Lower leg skin (tissue), 4 donors: ENCODE measurements around the gene FAM90A1. TPM values are rescaled to one million over a fixed set of nuclear protein-coding genes. Genes with fewer than 3 reads are reported as not detected.
A peak's percentile ranks its signal among the peaks of the same experiment; 100 is the strongest.
"Not testable (repeated sequence)": the region's sequence is repeated elsewhere in the genome, so short reads cannot be mapped to it uniquely, and the experiment has no call there.

Source experiments
- DNase-seq, 2 donors: peaks; one replicate each; pipeline ENCODE4 v3.0.0-alpha.2; 2019; ENCODE audit warnings: low spot score in 2 of 2
- H3K4me3 ChIP-seq: fragments of 200-600 bp; sonication (generic); 2 replicates; pipeline ENCODE4 v1.5.1; 2017; ENCODE audit warnings: mild to moderate bottlenecking, low read depth; ENCODE audit not compliant: poor library complexity, severe bottlenecking
- WGBS, 2 donors: methylation state at CpG; one replicate each; pipeline ENCODE4 v1.1.5; 2018; 5-methylcytosine and 5-hydroxymethylcytosine counted together
- intact Hi-C: fragments of 100-400 bp; cut with DNase I; formaldehyde crosslinking; loops from one replicate; pipeline ENCODE4 v1.15.0; 2023; ENCODE audit warnings: low total_unique reads
- total RNA-seq, 4 donors: library from RNA; depleted of rRNA; stranded (reverse); fragments of >200 nt; gene quantifications; one replicate each; pipeline ENCODE4 v1.1.0, GENCODE V29; 2016

The FAM90A1 gene, protein sequence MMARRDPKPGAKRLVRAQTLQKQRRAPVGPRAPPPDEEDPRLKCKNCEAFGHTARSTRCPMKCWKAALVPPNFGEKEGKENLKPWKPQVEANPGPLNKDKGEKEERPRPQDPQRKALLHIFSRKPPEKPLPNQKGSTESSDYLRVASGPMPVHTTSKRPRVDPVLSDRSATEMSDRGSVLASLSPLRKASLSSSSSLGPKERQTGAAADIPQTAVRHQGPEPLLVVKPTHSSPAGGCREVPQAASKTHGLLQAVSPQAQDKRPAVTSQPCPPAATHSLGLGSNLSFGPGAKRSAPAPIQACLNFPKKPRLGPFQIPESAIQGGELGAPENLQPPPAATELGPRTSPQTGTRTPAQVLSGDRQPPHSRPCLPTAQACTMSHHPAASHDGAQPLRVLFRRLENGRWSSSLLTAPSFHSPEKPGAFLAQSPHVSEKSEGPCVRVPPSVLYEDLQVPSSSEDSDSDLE
- total RNA-seq = under 1 TPM in 2 of 4 donors, not detected in 2; 0.10 to 0.23 TPM

DNA sequence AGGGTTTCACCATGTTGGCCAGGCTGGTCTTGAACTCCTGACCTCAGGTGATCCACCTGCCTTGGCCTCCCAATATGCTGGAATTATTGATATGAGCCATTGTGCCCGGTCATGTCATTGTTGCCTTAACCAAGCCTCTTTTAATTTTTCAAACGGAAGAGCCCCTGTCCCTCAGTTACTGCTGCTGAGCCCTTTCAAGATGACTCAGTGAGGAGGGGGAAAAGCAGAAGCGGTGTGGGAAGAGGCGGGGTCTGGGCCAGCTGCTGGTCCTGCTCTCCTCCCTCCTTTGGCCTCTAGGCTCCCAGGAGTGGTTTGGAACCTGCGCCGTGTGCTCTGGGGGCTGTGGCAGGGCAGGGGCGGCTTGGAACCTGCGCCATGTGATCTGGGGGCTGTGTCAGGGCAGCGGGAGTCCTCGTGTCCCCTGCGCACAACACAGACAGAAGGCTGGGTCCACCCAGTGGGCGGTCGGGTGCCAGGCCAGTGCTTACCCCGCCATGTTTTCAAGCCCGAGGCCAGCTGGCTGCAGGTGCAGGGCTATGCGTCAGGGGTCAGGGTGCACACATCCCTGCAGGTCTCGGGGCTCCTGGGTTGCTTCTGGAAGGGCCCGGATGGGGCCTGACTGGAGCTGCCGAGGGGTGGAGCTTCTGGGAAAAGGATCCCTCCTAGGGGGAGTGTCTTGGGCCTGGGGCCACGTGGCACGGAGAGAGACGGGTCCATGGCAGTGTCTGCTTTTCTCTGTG lies at the start of gene FAM90A1:
TSS of gene FAM90A1 (minus strand) at position 627 of the 740 bp plus-strand sequence. CDS start 2,786 bp downstream, outside the sequence.
- 19 to 72% methylated on average over 18 to 20 of the region's 22 CpGs for WGBS, 2 donors
- intact Hi-C loops, H3K4me3 ChIP-seq: not testable (repeated sequence)
- peak in 1 of 2 donors; percentile 75 for DNase-seq

DNA sequence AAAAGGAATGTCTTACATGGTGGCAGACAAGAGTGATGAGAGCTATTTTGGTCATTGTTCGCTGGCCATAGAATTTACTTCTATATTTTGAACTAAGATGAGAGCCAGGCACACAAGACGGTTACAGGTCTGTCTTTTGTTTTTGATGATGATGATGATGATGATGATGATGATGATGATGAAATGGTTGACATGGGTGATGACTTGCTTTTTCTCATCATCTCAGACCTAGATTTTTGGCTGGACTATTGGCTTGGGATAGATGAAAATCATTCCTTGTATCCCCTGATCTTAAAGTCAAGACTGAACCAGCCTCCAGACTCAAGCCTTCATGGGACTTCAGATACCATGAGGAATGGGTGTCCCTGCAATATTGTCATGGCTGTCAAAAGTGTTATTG lies 49.0 kb upstream of the FAM90A1 start:
- intact Hi-C loops, H3K4me3 ChIP-seq, DNase-seq: not testable (repeated sequence)
- 83 to 91% methylated on average over 2 of the region's 2 CpGs for WGBS, 2 donors

DNA sequence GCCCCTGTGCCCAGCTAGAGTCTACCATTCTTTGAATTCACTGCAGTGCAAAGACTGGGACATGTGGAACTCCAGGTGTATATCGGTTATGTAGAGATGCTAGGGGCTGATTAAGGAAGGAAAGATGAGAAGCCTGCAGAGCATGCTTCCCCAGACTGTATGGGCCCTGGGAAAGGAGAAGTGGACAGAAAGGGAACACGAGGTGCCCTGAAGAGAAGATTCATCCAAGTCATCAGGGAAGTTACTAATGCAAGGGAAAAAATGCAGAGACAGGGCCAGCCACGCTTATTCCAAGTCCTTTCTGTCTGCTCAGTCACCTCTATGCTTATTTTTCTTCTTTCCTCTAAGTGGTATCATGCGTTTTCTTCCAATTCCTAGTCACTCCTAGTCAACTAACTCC lies 39.3 kb upstream of the FAM90A1 start:
- intact Hi-C loops, H3K4me3 ChIP-seq: not testable (repeated sequence)
- peak in 1 of 2 donors; percentile 16 for DNase-seq
- 66 to 77% methylated on average over 4 of the region's 4 CpGs for WGBS, 2 donors

DNA sequence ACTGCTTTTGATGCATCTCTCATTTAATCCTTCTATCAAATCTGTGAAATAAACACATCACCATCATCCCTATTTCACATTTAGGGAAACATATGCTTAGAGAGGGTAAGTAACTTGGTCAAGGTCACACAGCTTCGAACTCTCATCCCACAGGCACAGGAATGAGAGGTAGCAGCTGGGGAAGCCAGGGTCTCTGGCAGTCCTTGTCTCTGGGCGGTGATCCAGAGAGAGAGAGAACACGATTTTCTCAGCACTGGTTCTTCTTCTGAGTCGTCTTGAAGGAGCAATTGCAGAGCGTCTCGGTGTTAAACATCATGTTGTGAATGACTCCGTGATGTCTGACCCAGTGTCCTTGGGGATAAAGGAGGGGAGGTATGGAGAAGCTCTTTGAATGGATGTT lies 36.8 kb upstream of the FAM90A1 start:
- DNase-seq, H3K4me3 ChIP-seq, intact Hi-C loops: not testable (repeated sequence)
- 74 to 87% methylated on average over 7 of the region's 7 CpGs for WGBS, 2 donors

DNA sequence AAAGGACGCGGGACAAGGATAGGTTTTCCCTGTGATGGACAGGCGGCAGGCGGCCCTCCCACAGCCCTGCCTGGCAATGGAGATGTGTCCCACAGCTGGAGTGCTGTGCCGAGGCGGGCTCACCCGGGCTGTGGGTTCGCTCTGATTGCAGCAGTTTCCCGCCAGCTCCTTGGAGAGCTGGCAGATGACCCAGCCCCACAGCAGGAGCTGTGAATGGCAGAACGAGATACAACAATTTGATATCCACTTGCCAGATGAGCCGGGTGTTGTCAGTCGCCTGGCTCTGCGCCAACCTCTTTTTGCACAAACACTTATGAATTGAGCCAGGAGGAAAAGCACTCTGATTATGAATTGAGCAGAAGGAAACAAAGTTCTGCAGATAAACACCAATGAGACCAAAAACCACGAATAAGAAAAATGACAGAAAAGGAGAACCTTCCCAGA lies 33.7 kb upstream of the FAM90A1 start:
- H3K4me3 ChIP-seq, intact Hi-C loops: not testable (repeated sequence)
- DNase-seq = peak in 1 of 2 donors; percentile 20

DNA sequence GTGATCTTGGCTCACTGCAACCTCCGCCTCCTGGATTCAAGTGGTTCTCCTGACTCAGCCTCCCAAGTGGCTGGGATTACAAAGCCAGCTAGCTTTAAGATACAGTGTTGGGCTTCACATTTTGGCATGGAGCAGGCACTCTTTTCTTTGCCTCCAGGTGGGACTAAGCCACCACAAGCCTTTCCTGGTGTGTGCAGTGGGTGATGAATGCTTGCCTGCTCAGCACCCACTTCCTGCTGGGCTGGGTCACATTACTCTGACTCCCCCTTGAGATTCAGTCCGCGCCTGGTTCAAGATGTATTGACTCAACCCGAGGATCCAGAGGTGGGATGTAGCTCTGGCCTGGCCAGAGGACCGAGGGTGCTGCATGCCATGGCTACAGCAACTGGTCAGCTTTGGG lies 28.9 kb upstream of the FAM90A1 start:
- intact Hi-C loops, H3K4me3 ChIP-seq, DNase-seq: not testable (repeated sequence)
- WGBS, 2 donors = 74 to 76% methylated on average over 5 of the region's 5 CpGs

More for the DNA sequence above, 33.7 kb upstream of the FAM90A1 start:
- 23% methylated on average over 8 to 14 of the region's 14 CpGs for WGBS, 2 donors

DNA sequence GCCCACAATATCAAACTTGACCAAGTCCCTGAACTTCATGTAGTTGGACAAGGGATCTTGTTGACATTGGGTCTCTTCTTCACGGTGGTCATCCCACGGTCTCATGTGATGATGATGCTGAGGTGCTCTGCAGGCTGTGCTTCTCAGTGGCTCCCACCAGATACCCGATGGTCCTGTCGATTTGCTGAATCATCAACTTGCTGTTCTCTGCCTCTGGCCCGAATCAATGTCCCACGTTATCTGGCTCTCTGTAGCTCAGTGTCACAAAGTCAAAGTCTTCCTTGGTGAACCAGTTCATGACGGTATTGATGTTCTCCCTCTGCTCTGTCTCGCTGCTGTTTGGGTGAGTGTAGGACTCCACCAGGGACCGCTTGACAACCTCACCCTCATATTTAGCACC lies 27.3 kb upstream of the FAM90A1 start:
- intact Hi-C loops, DNase-seq, H3K4me3 ChIP-seq: not testable (repeated sequence)
- 91 to 94% methylated on average over 9 of the region's 9 CpGs for whole genome bisulfite sequencing, 2 donors

DNA sequence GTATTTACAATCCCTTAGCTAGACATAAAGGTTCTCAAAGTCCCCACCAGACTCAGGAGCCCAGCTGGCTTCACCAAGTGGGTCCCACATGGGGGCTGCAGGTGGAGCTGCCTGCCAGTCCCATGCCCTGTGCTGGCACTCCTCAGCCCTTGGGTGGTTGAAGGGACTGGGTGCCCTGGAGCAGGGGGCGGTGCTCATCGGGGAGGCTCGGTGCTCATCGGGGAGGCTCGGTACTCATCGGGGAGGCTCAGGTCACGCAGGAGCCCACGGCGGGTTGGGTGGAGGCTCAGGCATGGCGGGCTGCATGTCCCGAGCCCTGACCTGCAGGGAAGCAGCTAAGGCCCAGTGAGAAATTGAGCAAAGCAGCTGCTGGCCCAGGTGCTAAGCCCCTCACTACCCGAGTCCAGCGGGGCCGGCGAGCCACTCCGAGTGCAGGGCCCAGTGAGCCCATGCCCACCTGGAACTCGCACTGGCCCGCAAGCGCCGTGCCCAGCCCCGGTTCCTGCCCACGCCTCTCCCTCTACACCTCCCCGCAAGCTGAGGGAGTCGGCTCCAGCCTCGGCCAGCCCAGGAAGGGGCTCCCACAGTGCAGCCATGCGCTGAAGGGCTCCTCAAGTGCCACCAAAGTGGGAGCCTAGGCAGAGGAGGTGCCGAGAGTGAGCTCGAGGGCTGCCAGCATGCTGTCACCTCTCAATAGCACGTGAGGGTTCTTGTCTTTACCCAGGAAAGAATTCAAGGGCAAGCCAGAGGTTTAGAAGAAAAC lies 24.8 kb upstream of the FAM90A1 start:
- DNase-seq, intact Hi-C loops, H3K4me3 ChIP-seq: not testable (repeated sequence)
- WGBS, 2 donors = 93 to 96% methylated on average over 16 to 26 of the region's 29 CpGs

DNA sequence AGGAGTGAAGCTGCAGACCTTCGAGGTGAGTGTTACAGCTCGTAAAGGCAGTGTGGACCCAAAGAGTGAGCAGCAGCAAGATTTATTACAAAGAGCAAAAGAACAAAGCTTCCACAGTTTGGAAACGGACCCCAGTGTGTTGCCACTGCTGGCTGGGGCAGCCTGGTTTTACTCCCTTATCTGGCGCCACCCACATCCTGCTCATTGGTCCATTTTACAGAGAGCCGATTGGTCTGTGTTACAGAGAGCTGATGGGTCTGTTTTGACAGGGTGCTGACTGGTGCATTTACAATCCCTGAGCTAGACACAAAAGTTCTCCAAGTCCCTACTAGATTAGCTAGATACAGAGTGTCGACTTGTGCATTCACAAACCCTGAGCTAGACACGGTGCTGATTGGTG lies 24.2 kb upstream of the FAM90A1 start:
- H3K4me3 ChIP-seq, DNase-seq, intact Hi-C loops: not testable (repeated sequence)
- WGBS, 2 donors = 65 to 70% methylated on average over 6 to 7 of the region's 7 CpGs

DNA sequence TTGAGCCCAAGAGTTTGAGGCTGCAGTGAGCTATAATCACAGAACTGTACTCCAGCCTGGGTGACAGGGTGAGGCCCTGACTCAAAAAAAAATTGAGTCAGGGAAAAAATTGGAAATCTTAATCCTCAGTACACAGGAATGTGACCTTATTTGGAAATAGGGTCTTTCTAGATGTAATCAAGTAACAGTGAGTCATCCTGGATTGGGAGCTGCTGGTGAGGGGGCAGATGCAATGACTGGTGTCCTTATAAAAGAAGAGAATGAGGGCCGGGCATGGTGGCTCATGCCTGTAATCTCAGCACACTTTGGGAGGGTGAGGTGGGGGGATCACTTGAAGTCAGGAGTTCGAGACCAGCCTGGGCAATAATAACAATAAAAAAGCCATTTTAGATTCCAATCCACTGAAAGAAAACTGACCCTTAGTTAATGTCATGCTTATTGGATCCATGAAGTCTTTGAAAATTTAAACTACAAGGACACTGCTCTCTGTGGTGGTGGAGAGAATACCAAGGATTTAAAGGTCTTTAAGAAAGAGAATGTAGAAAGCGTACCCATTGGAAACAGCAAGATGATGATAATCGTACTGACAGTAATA lies 19.6 kb upstream of the FAM90A1 start:
- intact Hi-C loops, DNase-seq, H3K4me3 ChIP-seq: not testable (repeated sequence)
- 81 to 93% methylated on average over 4 of the region's 4 CpGs for WGBS, 2 donors

DNA sequence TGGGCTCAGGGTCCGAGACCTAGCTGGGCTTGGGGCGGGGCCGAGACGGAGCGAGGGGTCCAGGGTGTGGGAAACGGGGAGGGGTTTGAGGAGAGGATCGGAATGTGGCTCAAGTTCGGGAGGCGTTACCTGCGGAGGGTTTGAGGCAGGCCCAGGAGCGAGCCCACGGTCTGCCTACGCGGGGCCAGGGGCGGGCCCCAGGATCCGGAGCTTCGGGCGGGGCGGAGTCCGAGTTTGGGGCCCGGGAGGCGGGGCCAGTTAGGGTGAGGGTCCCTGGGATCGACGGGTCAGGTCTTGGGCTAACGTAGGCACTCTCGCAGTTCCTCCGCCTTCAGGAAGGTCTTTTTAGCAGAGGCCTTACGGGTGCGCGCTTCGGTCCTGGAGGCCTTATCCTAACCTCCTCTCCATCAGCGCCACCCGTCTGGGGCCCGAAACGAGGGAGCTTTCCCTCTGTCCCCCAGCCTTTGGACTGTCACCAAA lies 16.3 kb upstream of the FAM90A1 start:
- 1 to 3% methylated on average over 17 to 19 of the region's 35 CpGs for WGBS, 2 donors
- peak in 1 of 2 donors; percentile 93 for DNase-seq
- peak overlapping the region; percentile 42 for H3K4me3 ChIP-seq
- intact Hi-C loops = not testable (repeated sequence)

DNA sequence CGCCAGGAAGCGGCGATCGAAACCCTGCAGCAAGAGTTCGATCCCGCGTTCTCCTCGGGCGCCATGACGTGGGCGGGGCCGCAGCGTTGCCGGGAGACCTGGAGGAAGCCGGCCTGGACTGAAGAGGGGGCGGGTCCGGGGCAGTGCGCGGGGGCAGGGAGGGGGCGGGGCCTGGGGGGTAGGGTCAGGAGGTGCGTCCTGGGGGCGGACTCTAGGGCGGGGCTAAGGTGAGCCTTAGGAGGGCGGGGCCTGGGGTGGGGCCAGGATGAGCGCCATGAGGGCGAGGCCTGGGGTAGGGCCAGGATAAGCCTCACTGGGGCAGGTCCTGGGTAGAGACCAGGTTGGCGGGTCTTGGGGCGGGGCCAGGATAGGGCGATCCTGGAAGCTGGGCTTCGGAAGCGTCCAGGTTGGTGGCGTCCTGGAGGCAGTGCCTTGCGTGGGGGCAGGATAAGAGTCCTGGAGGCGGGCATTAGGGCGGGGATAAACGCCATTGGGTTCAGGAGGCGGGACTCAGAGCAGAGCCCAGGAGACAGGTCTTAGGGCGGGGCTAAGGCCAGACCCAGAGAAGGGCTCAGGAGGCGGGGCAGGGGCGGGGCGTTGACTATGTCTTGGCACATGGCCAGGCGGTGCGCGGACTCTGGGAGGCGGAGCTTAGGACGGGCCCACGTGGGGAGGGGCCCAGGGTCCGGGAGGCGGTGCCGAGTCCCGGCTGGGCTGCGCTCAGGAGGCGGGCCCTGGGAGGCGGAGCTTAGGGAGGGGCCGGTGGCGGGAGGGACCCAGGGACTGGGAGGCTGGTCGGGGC lies 15.7 kb upstream of the FAM90A1 start:
- H3K4me3 ChIP-seq = peak overlapping the region; percentile 83
- intact Hi-C loops = not testable (repeated sequence)
- DNase-seq = peak; percentile 99 to 100
- WGBS, 2 donors = 0 to 5% methylated on average over 14 to 44 of the region's 57 CpGs

DNA sequence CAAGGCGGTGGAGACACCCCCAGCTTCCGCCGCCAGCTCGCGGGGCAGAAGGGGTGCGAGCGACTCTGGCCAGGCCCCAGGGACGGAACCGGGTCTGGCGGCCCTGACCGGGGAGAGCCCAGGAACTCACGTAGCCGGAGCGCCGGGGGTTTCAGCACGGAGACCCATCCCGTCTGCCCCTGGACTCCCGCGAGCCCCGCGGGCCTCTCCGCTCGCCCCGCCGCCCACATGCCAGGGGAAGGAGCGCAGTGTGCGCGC lies 15.1 kb upstream of the FAM90A1 start:
- intact Hi-C loops = not testable (repeated sequence)
- peak in 1 of 2 donors; percentile 91 for DNase-seq
- peak overlapping the region; percentile 83 for H3K4me3 ChIP-seq
- 0% methylated on average over 9 of the region's 28 CpGs; no CpG with 5 or more reads in 1 of the 2 donors for WGBS, 2 donors
